NCI-H2171 (cell line): Measurements from ENCODE around the gene MYO9A.
"Not testable (repeated sequence)": the region's sequence is repeated elsewhere in the genome, so short reads cannot be mapped to it uniquely, and the experiment has no call there.

ENCODE experiments used
- DNase-seq: peaks from one replicate; lab custom pipeline; 2025; lab: John Stamatoyannopoulos, UW

MYO9A gene

DNA sequence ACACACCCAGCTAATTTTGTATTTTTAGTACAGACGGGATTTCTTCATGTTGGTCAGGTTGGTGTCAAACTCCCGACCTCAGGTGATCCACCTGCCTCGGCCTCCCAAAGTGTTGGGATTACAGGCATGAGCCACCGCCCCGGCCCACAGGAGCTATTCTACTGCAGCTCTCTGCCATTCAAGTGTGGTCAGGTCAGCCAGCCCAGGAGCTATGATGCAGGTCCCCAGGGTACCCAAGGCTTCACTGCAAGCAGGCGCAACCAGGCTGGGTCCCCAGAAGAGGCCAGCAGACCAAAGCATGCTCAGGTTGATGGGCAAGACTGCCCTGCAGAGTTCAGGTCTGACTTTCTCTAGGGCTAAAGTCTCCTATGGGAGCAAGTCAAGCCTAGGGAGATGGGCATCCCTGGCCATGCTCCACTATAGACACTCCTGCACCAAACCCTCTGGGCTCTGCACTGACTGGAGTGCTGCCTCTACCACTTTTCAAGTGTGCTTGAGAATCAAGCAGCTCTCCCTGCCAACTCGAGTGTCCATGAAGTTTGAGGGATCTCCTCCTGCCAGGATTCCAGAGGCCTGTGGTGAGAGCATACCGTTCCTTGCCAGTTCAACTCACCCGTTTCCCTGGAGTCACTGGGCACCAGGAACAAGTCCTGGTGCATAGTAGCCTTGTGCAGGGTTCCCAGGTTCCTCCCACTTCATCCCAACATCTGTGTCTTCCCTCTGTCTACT is 30.9 kb downstream of the MYO9A start:
- no peak for DNase-seq

DNA sequence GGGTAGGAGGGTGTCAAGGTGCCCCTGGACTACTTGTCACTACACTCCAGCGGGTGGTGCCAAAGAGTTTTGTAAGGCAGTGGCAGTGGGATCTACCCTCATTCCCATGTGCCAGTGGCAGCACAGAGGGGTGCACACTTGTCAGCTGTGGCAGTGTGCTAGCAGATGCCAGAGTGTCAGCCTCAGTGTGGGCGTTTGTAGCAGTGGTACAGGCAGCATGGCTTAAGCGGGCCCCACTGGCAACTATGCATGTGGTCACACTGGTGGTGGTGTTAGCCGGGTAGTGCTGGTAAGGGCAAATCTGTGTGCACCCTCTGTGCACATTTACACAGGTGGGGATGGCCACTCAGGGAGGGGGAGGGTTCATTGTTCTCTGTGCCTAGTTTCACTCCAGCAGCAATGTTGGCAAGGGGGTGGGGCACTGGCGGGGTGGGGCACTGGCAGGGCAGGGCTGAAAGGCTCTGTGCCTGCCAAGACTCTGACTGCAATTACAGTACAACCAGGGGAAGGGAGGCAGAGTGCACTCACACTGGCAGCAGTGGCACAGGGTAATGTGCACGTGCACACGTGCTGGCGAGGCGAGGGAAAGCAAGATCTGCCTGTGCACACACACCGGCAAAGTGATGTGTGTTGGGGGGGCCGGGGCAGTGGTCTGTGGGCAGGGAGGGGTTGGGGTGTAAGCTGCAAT is 31.8 kb downstream of the MYO9A start:
- DNase-seq = no peak

DNA sequence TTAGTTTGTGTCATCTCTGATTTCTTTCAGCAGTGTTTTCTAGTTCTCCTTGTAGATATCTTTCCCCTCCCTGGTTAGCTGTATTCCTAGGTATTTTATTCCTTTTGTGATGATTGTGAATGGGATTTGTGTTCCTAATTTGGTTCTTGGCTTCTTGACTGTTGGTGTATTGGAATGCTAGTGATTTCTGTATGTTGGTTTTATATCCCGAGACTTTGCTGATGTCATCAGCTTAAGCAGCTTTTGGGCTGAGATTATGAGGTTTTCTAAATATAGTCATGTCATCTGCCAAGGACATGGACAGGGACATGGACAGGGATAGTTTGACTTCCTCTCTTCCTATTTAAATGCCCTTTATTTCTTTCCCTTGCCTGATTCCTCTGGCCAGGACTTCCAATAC is 35.8 kb downstream of the MYO9A start:
- no peak for DNase-seq

DNA sequence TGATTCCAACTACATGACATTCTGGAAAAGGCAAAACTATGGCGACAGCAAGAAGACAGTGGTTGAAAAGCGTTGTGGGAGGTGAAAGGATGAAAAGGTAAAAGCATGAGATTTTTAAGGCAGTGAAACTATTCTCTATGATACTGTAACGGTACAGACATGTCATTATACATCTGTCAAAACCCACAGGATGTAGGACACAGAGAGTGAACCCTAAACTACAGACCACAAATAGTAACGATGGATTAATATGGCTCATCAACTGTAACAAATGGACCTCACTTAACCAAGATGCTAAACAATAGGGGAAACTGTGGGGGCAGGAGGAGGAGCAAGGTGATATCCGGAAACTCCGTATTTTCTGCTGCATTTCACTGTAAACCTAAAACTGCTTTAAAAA is 39.1 kb downstream of the MYO9A start:
- no peak for DNase-seq

DNA sequence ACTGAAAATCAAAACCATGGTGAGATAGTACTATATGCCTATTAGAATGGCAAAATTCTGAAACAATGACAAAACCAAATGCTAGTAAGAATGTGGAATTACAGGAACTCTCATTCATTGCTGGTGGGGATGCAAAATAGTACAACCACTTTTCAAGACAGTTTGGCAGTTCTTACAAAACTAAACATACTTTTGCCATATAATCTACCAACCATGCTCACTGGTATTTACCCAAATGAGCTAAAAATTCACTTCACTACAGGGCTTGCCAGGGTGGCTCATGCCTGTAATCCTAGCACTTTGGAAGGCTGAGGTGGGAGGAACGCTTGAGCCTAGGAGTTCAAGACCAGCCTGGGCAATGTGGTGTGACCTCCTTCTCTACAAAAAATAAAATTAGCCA is 40.0 kb downstream of the MYO9A start:
- no peak for DNase-seq

DNA sequence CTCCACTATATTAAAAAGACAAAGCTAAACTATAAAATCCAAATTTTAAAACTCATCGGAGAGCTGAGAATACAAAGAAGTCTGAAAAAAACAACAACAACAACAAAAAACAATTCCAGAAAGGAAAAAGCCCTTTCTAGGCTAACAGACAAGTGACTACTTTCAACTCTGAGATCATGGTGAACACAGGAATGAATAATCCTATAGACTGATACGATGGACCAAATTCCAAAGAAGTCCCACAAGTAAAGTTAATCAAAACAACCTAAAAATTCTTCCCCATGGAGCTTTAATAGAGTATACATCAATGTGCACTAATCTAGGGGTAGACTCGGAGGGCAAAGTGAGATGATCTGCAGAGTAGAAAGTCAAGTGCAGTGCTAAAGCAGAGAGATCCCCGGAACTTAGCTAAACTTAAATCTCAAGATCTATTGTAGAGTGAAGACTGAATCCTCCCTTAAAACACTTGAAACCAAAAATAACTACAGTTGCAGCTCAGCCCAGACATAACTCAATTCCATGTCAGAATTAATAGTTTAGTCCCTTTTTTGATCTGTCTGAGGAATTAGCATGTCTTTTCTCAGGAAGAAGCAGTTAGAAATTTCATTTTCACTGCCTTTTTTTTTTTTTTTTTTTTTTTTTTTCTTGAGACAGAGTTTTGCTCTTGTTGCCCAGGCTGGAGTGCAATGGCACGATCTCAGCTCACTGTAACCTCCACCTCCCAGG is 43.5 kb downstream of the MYO9A start:
- no peak for DNase-seq

DNA sequence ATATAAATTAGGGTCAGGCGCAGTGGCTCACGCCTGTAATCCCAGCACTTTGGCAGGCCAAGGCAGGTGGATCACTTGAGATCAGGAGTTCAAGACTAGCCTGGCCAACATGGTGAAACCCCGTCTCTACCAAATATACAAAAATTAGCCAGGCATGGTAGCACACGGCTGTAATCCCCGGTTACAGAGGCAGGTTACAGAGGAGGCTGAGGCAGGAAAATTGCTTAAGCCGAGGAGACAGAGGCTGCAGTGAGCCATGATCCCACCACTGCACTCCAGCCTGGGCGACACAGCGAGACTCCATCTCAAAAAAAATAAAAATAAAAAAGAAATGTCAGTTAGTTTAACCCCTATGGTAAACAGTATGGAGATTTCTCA is 46.5 kb downstream of the MYO9A start:
- DNase-seq = not testable (repeated sequence)

DNA sequence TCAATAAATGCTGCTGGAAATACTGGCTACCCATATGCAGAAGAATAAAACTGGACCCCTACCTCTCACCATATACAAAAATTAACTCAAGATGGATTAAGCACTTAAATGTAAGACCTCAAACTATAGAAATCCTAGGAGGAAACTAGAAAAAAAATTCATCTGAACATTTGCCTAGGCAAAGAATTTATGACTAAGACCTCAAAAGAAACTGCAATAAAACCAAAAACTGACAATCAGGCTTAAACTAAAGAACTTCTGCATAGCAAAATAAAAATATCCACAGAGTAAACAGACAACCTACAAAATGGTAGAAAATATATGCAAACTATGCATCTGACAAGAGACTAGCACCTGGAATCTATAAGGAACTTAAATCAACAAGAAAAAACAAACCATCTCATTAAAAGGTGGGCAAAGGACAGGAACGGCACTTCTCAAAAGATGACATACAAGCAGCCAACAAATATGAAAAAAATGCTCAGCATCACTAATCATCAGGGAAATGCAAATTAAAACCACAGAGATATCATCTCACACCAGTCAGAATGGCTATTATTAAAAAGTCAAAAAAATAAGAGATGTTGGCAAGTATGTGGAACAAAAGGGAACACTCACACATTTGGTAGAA is 47.0 kb downstream of the MYO9A start:
- DNase-seq = no peak

DNA sequence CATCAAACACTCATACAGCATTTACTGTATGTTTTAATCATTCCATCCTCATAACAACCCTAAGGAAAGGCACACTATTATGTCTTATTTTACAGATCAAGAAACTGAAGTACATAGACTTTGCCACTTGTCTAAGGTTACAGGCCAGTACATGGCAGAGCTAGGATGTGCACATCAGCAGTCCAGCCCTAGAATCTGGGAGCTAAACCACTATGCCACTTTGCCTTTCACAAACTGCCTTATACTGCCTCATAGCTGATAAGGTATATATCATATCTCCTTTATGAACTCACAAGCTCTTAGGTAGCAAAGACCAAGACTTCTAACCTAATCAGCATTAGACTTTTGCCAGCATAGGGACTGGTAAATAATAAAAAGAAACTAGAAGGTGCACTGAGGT is 49.1 kb downstream of the MYO9A start:
- DNase-seq = no peak

DNA sequence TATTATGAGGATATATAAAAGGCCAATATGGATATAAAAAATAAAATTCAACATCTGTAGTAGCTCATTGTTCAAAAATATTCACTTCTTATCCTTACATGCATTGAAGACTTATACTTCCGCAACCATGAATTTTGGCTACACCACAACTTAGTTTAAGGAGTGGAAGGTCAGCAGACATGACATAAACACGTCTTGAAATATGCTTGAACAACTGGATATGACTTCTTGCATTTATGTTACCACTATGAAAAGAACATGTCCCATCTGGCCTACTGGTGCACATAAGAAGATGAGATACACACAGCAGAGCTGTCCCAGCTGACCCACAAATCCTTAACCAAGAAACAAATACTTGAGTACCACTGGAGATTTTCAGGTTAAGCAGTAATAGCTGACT is 52.1 kb downstream of the MYO9A start:
- no peak for DNase-seq

DNA sequence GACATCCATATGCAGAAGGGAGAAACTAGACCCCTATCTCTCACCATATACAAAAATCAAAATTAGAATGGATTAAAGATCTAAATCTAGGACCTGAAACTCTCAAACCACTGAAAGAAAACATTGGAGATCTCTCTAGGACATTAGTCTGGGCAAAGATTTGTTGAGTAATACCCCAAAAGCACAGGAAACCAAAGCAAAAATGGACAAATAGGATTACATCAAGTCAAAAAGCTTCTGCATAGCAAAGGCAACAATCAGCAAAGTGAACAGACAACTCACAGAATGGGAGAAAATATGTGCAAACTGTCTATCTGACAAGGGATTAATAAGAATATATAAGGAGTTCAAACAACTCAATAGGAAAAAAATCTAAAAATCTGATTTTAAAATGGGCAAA is 54.8 kb downstream of the MYO9A start:
- no peak for DNase-seq

DNA sequence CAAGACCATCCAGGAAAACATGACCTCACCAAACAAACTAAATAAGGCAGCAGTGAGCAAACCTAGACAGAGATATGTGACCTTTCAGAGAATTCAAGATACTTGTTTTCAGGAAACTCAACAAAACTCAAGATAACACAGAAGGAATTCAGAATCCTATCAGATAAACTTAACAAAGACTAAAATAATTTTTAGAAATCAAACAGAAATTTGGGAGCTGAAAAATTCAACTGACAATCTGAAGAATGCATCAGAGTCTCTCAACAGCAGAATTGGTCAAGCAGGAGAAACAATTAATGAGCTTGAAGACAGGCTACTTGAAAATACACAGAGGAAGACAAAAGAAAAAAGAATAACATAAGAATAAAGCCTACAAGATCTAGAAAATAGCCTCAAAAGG is 55.6 kb downstream of the MYO9A start:
- no peak for DNase-seq

DNA sequence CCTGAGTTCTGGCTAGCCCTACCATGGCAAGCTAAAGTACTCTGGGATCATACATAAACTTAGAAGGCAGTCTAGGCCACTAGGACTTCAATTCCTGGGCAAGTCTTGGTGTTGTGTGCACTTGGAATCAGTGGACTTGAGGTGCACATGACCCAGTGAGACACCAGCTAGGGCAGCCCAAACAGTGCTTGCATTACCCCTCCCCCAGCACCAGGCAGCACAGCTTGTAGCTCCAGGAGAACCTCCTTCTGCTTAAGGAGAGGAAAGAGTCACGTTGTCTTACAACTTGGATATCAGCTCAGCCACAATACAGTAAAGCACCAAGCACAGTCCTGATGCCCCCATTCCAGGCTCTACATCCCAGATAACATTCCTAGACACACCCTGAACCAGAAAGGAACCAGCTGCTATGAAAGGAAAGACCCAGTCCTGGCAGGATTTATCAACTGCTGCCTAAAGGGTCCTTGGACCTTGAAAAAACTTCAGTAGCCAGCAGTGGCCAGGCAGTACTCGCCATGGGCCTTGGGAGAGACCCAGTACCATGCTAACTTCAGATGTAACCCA is 57.2 kb downstream of the MYO9A start:
- DNase-seq = no peak

DNA sequence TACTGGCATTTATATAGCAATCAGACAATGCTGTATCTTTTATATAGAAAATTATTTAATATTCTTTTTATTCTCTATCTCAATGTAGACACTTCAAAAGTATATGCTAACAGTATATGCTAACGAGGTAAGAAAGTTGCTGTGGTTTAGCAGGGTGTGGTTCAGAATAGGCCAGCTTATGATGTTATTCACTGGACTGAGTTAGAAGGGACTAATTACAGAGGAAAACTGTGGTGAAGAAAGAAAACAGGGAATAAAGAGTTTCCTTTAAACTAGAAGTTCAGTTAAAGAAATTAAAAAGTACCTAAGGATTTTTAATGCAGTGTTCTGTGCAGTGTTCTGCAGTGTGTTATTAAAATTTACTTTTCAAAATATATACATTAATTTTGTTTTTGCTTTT is 59.4 kb downstream of the MYO9A start:
- no peak for DNase-seq

DNA sequence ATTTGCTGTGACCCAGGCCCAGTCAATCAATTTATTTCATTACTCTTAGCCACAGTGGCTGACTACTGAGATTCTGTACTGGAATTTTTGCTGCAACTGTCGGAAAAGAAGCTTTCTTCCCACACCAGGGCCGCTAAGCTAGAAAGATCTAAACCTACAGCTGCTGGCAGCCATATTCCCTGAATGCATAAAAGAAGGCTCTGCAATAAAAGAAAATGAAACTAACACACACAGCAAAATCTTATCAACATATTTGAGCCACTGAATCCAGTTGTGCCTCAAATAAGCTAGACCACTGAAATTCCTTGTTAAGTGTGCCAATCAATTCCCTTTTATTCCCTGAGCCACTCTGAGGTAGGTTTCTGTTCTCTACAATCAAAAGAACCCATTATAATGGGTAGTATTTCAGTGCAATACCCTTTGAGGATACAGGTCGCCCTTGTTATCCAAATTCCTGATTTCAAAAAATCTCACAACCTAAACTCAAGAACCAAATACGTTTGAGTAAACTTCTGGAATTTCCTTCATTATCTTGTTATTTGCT is 60.3 kb downstream of the MYO9A start:
- DNase-seq = no peak

DNA sequence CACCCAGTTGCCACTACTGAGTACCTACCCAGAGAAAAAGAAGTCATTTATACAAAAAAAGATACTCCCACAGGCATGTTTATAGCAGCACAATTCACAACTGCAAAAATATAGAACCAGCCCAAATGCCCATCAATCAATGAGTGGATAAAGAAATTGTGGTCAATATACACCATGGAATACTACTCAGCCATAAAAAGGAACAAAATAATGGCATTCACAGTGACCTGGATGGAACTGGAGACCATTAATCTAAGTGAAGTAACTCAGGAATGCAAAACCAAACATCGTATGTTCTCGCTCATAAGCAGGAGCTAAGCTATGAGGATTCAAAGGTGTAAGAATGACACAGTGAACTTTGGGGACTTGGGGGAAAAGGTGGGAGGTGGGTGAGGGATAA is 61.7 kb downstream of the MYO9A start:
- not testable (repeated sequence) for DNase-seq

DNA sequence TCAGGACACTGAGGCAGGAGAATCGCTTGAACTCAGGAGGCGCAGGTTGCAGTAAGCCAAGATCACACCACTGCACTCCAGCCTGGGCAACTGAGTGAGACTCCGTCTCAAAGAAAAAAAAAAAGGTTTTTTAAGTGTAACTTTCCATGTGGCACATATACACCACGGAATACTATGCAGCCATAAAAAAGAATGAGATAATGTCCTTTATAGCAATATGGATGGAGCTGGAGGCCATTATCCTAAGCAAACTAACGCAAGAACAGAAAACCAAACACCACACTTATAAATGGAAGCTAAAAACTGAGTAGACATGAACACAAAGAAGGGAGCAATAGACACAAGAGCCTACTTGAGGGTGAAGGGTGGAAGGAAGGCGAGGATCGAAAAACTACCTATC is 64.7 kb downstream of the MYO9A start:
- DNase-seq = not testable (repeated sequence)

DNA sequence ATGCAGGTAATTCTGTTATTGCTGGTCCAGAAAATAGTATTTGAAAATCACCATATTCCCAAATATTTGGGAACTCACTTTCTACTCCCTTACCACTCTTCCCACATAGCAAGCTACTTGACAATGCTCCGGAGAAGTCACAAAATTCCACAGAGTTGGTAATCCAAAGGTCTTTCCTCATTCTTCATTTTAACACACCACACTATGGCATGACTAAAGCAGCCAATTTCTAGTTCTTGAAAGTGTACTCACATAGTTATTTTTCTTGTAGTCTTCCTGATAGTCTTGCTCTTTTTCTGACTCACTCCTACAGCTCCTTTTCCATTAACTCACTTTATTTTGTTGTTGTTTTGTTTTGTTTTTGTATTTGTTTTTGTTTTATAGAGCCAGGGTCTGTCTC is 67.2 kb downstream of the MYO9A start:
- no peak for DNase-seq

DNA sequence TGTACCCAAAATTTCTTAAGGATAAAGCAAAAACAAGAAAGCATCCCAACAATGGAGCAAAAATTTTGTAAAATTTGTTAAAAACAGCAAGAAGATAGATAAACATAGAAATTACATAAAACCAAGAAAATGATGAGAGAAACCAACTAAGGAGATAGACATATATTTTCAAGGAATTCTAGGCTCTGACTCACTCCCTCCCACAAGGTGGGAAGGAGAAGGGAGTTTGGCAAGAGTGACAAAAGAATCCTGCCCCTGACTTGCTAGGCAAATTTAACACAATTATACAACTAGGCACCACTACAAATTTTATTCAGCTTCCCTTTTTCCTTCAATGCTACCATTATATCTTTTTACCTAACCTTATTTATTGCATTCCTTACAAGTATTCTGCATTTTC is 70.9 kb downstream of the MYO9A start:
- no peak for DNase-seq

DNA sequence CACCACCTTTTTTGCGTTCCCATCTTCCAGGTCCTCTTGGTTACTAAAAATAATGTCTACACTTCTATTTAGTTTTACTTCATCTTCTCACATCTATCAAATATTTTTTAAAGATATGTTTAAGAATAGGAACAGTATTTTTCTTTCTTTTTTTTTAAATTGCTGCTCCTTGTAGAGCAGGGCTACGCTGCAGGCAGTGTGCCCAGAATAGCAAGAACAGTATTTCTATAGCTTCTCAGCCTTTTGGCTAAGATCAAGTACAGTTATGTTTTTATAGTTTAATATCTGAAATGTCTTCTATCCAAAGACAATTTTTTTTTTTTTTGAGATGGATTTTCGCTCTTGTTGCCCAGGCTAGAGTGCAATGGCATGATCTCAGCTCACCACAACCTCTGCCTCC is 73.0 kb downstream of the MYO9A start:
- DNase-seq = no peak

DNA sequence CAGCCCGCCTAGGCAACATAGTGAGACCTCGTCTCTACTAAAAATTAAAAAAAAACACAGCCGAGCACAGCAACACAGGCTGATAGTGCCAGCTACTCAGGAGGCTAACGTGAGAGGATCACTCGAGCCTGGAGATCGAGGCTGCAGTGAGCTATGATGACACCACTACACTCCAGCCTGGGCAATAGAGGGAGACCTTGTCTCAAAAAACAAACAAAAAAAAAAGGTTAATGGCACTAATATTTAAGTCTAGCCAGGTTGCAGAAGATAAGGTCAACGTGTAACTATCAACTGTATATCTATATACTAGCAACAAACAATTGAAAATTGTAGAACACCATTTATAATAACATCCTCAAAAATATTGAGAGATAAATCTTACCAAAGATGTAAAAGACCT is 75.1 kb downstream of the MYO9A start:
- no peak for DNase-seq

DNA sequence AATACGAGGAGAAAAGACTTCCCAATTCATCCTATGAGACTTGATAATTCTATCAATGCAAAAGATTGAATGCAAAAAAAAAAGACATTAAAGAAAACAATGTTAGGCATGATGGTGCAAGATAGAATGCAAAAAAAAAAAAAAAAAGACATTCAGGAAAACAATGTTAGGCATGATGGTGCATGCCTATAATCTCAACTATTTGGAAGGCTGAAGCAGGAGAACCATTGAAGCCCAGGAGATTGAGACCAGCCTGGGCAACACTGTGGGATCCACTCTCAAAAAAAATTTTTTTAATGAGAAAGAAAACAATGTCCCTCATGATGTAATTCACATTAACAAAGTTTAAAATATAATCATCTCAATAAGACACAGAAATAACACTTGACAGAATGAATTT is 75.9 kb downstream of the MYO9A start:
- no peak for DNase-seq
